ENCODE measurements around the gene SYDE2.
A peak's percentile ranks its signal among the peaks of the same experiment; 100 is the strongest.

Gene SYDE2

GRCh38 chr1:85202864-85203255 is 2.0 kb upstream of the SYDE2 start:
- TF ChIP-seq TAF1 (IDR thresholded peaks at IDR 0.05; ENCODE audit: borderline replicate concordance, insufficient read depth, low read length) (no peak), FOXP2 (optimal IDR thresholded peaks at IDR 0.05; ENCODE audit: borderline replicate concordance, extremely low read depth, extremely low read length, insufficient read depth) (no peak), SIN3A (IDR thresholded peaks at IDR 0.05; ENCODE audit: borderline replicate concordance, insufficient read depth, low read length) (no peak), POLR2AphosphoS5 (IDR thresholded peaks at IDR 0.05; ENCODE audit: low read depth, low read length) (no peak), REST (IDR thresholded peaks at IDR 0.05; ENCODE audit: insufficient read depth in 1 of 2, low read depth in 2 of 2, low read length in 2 of 2) (no peak)

GRCh38 chr1:85202092-85202863 is 1.5 kb upstream of the SYDE2 start:
- no peak for TF ChIP-seq REST (IDR thresholded peaks at IDR 0.05; ENCODE audit: insufficient read depth in 1 of 2, low read depth in 2 of 2, low read length in 2 of 2)
- TF ChIP-seq FOXP2 (optimal IDR thresholded peaks at IDR 0.05; ENCODE audit: borderline replicate concordance, extremely low read depth, extremely low read length, insufficient read depth), result no peak
- TF ChIP-seq TAF1 (IDR thresholded peaks at IDR 0.05; ENCODE audit: borderline replicate concordance, insufficient read depth, low read length), result no peak
- no peak for TF ChIP-seq POLR2AphosphoS5 (IDR thresholded peaks at IDR 0.05; ENCODE audit: low read depth, low read length)
- no peak for TF ChIP-seq SIN3A (IDR thresholded peaks at IDR 0.05; ENCODE audit: borderline replicate concordance, insufficient read depth, low read length)

GRCh38 chr1:85201340-85202091 is 700 bp upstream of the SYDE2 start:
- TF ChIP-seq REST (IDR thresholded peaks at IDR 0.05; ENCODE audit: insufficient read depth in 1 of 2, low read depth in 2 of 2, low read length in 2 of 2), result 0 out of 4 replicates have a peak, but pooled peaks of 1 of the 2 experiments have one; percentile 10
- TF ChIP-seq SIN3A (IDR thresholded peaks at IDR 0.05; ENCODE audit: borderline replicate concordance, insufficient read depth, low read length), result no peak
- peak; percentile 6 for TF ChIP-seq FOXP2 (optimal IDR thresholded peaks at IDR 0.05; ENCODE audit: borderline replicate concordance, extremely low read depth, extremely low read length, insufficient read depth)

- TF ChIP-seq FOXP2 (optimal IDR thresholded peaks at IDR 0.05; ENCODE audit: borderline replicate concordance, extremely low read depth, extremely low read length, insufficient read depth) (no peak), POLR2AphosphoS5 (IDR thresholded peaks at IDR 0.05; ENCODE audit: low read depth, low read length) (no peak), TAF1 (IDR thresholded peaks at IDR 0.05; ENCODE audit: borderline replicate concordance, insufficient read depth, low read length) (no peak), REST (IDR thresholded peaks at IDR 0.05; ENCODE audit: insufficient read depth in 1 of 2, low read depth in 2 of 2, low read length in 2 of 2) (no peak), SIN3A (IDR thresholded peaks at IDR 0.05; ENCODE audit: borderline replicate concordance, insufficient read depth, low read length) (no peak)
These were observed 951 bp downstream of the SYDE2 start for GRCh38 chr1:85199667-85200462.
